Right renal cortex interstitium (tissue), 3 donors: ENCODE results near the gene EEFSEC. TPM values are rescaled to one million over a fixed set of nuclear protein-coding genes. Genes with fewer than 3 reads are reported as not detected.

Experiments
- DNase-seq, 3 donors: peaks; one replicate each; pipeline ENCODE4 v3.0.0-alpha.2; 2013; ENCODE audit warnings: low read depth in 3 of 3, low spot score in 2 of 3
- polyA plus RNA-seq, 3 donors: library from polyadenylated mRNA; unstranded; fragments of 120-200 nt; gene quantifications; one replicate each; pipeline ENCODE4 v1.2.1, GENCODE V29; 2013; ENCODE audit not compliant: insufficient read length in 3 of 3

EEFSEC gene
- polyA plus RNA-seq, 3 donors, result 20.6 to 24.8 (median 21.9) TPM

GRCh38 chr3:128359846-128360642 lies 206.8 kb downstream of the EEFSEC start:
- DNase-seq, result no peak

- DNase-seq, result no peak
Measured at GRCh38 chr3:128360705-128361271, 207.5 kb downstream of the EEFSEC start.

GRCh38 chr3:128362026-128362965 lies 209.0 kb downstream of the EEFSEC start:
- DNase-seq, result no peak

- no peak for DNase-seq
Measured at GRCh38 chr3:128364291-128364690, 211.0 kb downstream of the EEFSEC start.

- no peak for DNase-seq
Measured at GRCh38 chr3:128364808-128365360, 211.6 kb downstream of the EEFSEC start.

GRCh38 chr3:128366136-128366535 lies 212.9 kb downstream of the EEFSEC start:
- no peak for DNase-seq

- no peak for DNase-seq
Measured at GRCh38 chr3:128366652-128367051, 213.4 kb downstream of the EEFSEC start.

GRCh38 chr3:128367221-128367620 lies 213.9 kb downstream of the EEFSEC start:
- no peak for DNase-seq

- DNase-seq, result no peak
Measured at GRCh38 chr3:128367761-128368160, 214.5 kb downstream of the EEFSEC start.

GRCh38 chr3:128368626-128369025 lies 215.3 kb downstream of the EEFSEC start:
- no peak for DNase-seq

- no peak for DNase-seq
Measured at GRCh38 chr3:128369121-128369703, 215.9 kb downstream of the EEFSEC start.

GRCh38 chr3:128369881-128370642 lies 216.8 kb downstream of the EEFSEC start:
- no peak for DNase-seq

- no peak for DNase-seq
Measured at GRCh38 chr3:128372281-128372680, 219.0 kb downstream of the EEFSEC start.

- no peak for DNase-seq
Measured at GRCh38 chr3:128372707-128373533, 219.6 kb downstream of the EEFSEC start.

- DNase-seq, result no peak
Measured at GRCh38 chr3:128374746-128375445, 221.6 kb downstream of the EEFSEC start.

GRCh38 chr3:128376516-128376915 lies 223.2 kb downstream of the EEFSEC start:
- no peak for DNase-seq

- DNase-seq, result no peak
Measured at GRCh38 chr3:128378631-128379347, 225.5 kb downstream of the EEFSEC start.
